HFF-Myc (cell line): ENCODE data around the gene VCL.
"Not testable (repeated sequence)": the region's sequence is repeated elsewhere in the genome, so short reads cannot be mapped to it uniquely, and the experiment has no call there.

Experiments used
- DNase-seq: peaks from one replicate; pipeline ENCODE4 v3.0.0-alpha.2; 2011; ENCODE audit warnings: low read depth; ENCODE audit errors: extremely low read depth
- H3K4me3 ChIP-seq: replicated peaks from 2 replicates; pipeline ENCODE4 v1.5.1; 2011; ENCODE audit warnings: low read depth, mild to moderate bottlenecking, control low read depth, low read length
- CTCF ChIP-seq: IDR thresholded peaks from 2 replicates; pipeline ENCODE4 v1.5.1; 2012; ENCODE audit warnings: mild to moderate bottlenecking, low read depth, low read length, control low read depth; ENCODE audit errors: missing control alignments

Gene VCL

GRCh38 chr10:73956476-73957359 lies 41.2 kb upstream of the VCL start:
- TF ChIP-seq CTCF: no peak
- no peak overlapping the region for H3K4me3 ChIP-seq
- no peak for DNase-seq

- TF ChIP-seq CTCF: no peak
- DNase-seq: no peak
- no peak overlapping the region for H3K4me3 ChIP-seq
These were observed 38.3 kb upstream of the VCL start for GRCh38 chr10:73959484-73960243.

- no peak for TF ChIP-seq CTCF
- no peak overlapping the region for H3K4me3 ChIP-seq
- DNase-seq: no peak
These were observed 35.5 kb upstream of the VCL start for GRCh38 chr10:73962386-73962785.

- not testable (repeated sequence) for DNase-seq, H3K4me3 ChIP-seq
These were observed 34.4 kb upstream of the VCL start for GRCh38 chr10:73963533-73963932.

GRCh38 chr10:73964743-73965142 lies 33.2 kb upstream of the VCL start:
- H3K4me3 ChIP-seq: no peak overlapping the region
- no peak for DNase-seq
- no peak for TF ChIP-seq CTCF

- DNase-seq, H3K4me3 ChIP-seq: not testable (repeated sequence)
These were observed 32.5 kb upstream of the VCL start for GRCh38 chr10:73965267-73965889.

- peak; percentile 99 for DNase-seq
- no peak overlapping the region for H3K4me3 ChIP-seq
- TF ChIP-seq CTCF: no peak
These were observed 31.8 kb upstream of the VCL start for GRCh38 chr10:73965890-73966768.
